ENCODE data around the gene ADAMTS12. TPM values are rescaled to one million over a fixed set of nuclear protein-coding genes. Genes with fewer than 3 reads are reported as not detected.

ADAMTS12 gene
- total and polyA plus RNA-seq, 8 donors = 0.31 to 4.2 (median 0.40) TPM

DNA sequence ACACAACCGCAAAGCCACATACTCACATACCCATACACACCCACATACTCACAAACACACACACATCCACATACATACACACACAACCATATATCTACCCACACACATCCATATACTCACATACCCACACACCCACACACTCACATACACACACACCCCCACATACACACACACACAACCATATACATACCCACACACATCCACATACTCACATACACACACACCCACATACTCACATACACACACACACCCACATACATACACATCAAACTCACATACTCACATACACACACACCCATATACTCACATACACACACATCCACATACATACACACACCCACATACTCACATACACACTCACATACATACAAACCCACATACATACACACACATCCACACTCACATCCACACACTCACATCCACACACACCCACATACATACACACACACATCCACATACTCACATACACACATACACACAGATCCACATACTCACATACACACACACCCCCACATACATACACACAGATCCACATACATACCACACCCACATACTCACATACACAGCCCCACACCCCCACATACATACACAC is 220.0 kb downstream of the ADAMTS12 start:
- H3K4me3 ChIP-seq = no peak overlapping the region
- H3K4me1 ChIP-seq = no peaks in the 10 kb centered on the region
- DNase-seq (no peak), FAIRE-seq (no peak), ATAC-seq (no peak)
- H3K9me3 ChIP-seq = no peaks in the 10 kb centered on the region
- H3K36me3 ChIP-seq = no peaks in the 10 kb centered on the region
- TF ChIP-seq CTCF (IDR thresholded peaks at IDR 0.05) = no peak
- intact Hi-C loops (cut with DNase I) = no loop called here
- no peak overlapping the region for H3K27ac ChIP-seq
- no peaks in the 10 kb centered on the region for H3K27me3 ChIP-seq
- WGBS, 2 donors = 80 to 100% methylated on average over 1 of the region's 1 CpG

DNA sequence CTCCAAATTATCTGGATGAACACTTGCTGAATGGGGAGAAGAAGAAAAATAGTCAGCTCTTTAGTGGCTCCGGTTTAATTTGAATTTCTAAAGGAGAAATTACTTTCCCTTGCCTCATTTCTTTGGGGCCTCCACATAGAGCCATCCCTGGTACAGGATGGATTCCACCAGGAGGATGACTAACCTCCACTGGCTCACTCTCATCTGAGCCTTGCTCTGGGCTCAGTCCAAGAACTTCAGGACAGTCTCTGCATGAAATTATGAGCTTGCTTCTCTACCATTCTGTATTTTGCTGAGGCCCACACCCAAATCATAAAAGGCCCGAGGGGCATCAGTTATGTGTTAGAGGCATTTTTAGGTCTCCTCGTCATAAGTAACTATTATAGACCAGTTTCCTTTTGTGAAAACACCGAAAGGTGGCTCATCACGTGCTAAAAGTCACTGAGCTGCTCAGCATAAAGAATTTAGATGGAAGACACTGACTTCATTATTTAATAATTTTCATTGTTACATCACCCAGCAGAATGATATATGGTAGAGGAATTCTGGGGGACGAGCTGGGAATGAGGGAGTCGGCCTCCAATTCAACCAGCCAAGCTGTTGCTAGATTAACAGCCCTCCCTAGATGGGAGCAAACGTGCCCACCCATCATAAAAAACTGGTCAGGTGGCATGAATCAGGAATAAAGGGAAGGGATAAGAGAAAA is 228.9 kb downstream of the ADAMTS12 start:
- intact Hi-C loops (cut with DNase I) = no loop called here
- FAIRE-seq (no peak), ATAC-seq (no peak), DNase-seq (no peak)
- Histone ChIP-seq H3K27me3 (no peaks in the 10 kb centered on the region), H3K36me3 (no peaks in the 10 kb centered on the region), H3K4me3 (no peak overlapping the region), H3K4me1 (no peaks in the 10 kb centered on the region), H3K27ac (no peak overlapping the region), H3K9me3 (no peaks in the 10 kb centered on the region)
- 73 to 78% methylated on average over 8 of the region's 8 CpGs for WGBS, 2 donors
- no peak for TF ChIP-seq CTCF (IDR thresholded peaks at IDR 0.05)

- no peak for TF ChIP-seq CTCF (IDR thresholded peaks at IDR 0.05)
- Histone ChIP-seq H3K27ac (no peak overlapping the region), H3K4me1 (no peaks in the 10 kb centered on the region), H3K4me3 (no peak overlapping the region), H3K9me3 (no peaks in the 10 kb centered on the region), H3K27me3 (no peaks in the 10 kb centered on the region), H3K36me3 (no peaks in the 10 kb centered on the region)
- no peak for DNase-seq
- no peak for FAIRE-seq
- no peak for ATAC-seq
- WGBS, 2 donors = 81 to 88% methylated on average over 2 of the region's 2 CpGs
- intact Hi-C loops (cut with DNase I) = no loop called here
Measured at GRCh38 chr5:33659526-33660169, 232.1 kb downstream of the ADAMTS12 start.

DNA sequence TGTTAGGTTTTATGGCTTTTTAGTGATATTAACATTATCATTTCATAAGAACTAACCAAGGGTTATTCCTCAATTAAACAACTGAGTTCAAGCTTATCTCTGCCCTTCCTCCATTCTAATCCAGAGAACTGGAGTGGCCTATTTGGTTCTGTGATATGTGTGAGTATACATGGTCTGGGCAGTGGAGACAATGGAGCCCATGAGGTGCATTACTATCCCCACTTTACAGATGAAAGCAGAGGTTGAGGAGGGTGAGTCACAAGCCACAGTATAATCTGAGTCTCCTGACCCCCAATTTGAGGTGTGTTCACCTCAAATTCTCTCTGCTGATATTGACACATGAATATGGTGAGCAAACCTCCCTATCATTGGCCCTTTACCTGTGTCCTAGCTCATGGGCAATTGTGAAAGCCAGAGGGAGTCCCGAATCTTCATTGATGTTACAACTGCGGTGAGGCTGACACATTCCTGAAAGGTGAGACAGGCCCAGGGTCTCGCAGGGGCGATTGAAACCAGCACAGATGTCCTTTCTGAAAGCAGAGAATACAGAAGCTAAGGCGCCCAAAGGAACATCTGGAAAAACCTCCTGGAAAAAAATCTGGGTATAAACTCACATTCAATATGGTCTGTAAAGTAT is 233.9 kb downstream of the ADAMTS12 start:
- ATAC-seq (no peak), FAIRE-seq (no peak), DNase-seq (no peak)
- H3K4me1 ChIP-seq = no peaks in the 10 kb centered on the region
- H3K9me3 ChIP-seq = no peaks in the 10 kb centered on the region
- no peaks in the 10 kb centered on the region for H3K27me3 ChIP-seq
- TF ChIP-seq CTCF (IDR thresholded peaks at IDR 0.05) = no peak
- WGBS, 2 donors = 79 to 80% methylated on average over 5 of the region's 5 CpGs
- no peak overlapping the region for H3K4me3 ChIP-seq
- intact Hi-C loops (cut with DNase I) = no loop called here
- no peaks in the 10 kb centered on the region for H3K36me3 ChIP-seq
- no peak overlapping the region for H3K27ac ChIP-seq
